DMS79 treated with DMSO at 0.1 percent for 48 hours (cell line): Measurements from ENCODE around the gene ARID3A.

Source experiments
- DNase-seq: peaks from one replicate; lab custom pipeline; 2025; lab: John Stamatoyannopoulos, UW

The ARID3A gene

GRCh38 chr19:1004803-1005664 lies 79.2 kb downstream of the ARID3A start:
- DNase-seq: no peak

GRCh38 chr19:1006711-1007398 lies 81.0 kb downstream of the ARID3A start:
- DNase-seq: no peak

DNA sequence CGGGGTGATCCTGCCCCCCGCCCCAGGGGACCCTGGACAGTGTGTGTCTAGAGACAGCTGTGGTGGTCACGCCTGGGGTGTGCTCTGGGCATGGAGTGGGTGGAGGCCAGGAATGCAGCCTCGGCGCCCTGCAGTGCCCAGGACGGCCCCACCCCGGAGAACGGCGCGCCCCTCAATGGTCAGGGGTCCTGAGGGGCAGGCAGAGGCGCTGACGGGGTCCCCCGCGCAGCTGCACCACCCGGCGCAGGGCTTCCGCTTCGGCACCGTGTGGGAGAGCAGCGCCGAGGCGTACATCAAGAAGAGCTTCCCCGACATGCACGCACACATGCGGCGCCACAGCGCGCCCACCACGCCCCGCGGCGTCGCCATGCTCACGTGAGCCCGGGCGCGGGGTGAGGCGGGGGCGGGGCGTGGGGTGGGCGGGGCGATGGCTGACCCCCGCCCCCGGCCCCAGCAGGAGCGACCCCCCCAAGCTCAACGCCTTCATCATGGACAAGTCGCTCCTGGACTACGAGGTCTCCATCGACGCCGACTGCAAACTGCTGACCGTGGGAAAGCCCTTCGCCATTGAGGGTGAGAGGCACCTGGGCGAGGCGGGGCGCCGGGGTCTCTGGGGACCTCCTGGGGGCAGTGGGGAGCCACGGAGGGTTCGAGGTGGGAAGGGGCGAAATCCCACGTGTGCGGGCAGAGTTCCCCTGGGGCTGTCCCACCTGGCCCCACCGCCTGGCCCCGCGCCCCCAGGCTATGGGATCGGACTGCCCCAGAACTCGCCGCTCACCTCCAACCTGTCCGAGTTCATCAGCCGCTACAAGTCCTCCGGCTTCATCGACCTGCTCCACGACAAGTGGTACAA lies 81.8 kb downstream of the ARID3A start:
- no peak for DNase-seq

GRCh38 chr19:1008268-1009040 lies 82.6 kb downstream of the ARID3A start:
- DNase-seq: no peak

GRCh38 chr19:1009041-1009980 lies 83.5 kb downstream of the ARID3A start:
- no peak for DNase-seq

- DNase-seq: no peak
Observed at GRCh38 chr19:1009981-1010538, 84.2 kb downstream of the ARID3A start.

GRCh38 chr19:1010586-1011510 lies 85.0 kb downstream of the ARID3A start:
- DNase-seq: no peak

DNA sequence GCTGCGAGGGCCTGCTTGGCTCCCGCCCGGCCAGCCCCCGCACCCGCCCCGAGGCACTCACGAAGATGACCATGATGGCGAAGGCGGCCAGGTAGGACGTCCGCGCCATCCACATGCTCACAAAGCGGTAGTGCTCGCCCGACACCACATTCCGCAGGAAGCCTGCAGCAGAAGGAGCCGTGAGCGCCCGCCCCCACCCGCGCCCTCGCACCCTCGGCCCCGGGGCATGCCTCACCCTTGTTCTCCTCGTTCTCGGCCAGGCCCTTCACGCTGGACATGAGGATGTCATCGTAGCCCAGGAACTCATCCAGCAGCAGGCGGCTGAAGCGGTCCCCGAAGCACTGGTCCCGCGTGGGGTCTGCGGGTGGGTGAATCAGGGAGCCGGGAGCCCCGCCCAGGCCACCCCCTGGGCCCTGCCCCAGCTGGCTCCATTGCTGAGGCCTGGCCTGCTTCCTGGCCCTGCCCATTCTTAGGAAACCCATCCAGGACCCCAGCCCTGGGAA lies 86.0 kb downstream of the ARID3A start:
- DNase-seq: no peak

GRCh38 chr19:1012334-1012733 lies 86.5 kb downstream of the ARID3A start:
- DNase-seq: no peak

DNA sequence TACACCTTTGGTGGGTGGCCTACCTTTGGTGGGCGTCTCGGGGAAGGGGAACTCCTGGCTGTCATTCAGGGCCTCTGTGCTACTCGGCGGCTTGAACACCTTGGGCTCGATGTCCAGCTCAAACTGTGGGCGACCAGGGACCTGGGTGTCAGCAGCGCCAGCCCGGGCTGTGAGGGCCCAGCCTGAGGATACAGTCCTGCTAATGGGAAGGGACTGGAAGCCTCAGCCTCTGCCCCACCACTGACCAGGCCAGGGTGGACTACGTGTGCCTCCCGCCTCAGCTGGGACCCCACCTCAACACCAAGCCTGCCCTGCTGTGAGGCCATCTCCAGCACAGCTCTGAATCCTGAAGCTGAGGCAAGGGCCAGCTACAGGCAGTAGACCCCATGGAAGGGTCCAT lies 87.4 kb downstream of the ARID3A start:
- no peak for DNase-seq

GRCh38 chr19:1014161-1015060 lies 88.6 kb downstream of the ARID3A start:
- DNase-seq: no peak

GRCh38 chr19:1015061-1015781 lies 89.4 kb downstream of the ARID3A start:
- no peak for DNase-seq

DNA sequence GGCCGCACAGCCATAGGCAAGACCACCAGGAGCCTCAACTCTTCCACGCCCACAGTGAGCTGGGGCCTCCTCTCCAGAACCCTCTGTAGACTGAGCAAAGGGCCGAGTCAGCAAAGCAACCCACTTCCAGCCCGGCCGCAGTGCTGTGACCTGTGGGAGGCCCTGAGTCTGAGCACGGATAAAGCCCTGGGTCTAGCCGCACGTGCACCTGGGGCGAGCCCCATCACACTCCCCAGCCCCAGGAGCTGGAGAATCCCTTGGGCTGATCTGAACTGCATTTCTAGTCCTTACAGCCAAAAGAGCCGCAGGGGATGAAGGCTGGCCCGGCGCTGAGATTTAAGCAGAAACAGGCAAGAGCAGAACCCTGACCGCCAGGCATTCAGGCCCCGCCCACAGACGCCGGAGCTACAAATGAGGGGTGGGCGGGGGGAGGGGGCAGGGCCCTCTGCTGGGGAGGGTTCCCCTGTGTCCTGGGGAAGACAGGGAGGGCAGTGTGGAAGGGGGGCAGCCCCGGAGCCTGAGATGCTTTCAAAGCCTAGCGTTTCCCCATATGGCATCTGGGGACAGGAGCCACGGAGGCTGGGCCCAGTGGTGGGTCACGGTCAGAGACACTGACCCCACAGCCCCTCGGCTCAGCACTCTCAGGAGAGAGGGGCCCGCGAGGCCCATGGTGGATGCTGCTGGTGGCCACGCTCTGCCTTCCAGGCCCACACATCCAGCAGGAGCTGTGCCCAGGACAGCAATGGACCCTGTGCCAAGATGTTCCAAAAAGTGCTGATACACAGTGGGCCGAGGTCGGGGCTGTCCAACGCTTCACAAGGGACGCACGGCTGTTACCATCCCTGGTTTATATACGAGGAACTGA lies 90.2 kb downstream of the ARID3A start:
- DNase-seq: no peak

DNA sequence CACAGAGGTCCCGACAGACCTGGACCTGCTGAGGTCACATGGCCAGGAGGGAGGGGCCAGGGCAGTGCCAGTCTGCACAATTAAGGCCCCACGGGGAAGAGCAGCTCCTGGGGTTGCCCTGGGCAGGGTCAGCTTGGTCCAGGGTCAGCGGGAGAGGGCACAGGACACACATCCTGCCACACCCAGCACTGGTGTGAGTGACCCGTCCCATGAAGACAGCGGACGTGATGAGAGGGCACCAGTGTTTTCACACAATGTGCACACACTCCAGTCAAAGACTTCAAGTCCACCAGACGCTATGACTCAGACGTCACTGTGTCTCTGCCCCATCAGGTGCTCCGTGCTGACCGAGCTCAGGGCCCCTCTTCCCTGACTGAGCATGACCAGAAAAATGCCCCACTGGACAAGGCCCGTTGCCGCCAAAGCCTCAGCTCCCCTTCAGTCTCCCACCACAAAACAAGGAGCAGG lies 90.8 kb downstream of the ARID3A start:
- DNase-seq: no peak

- DNase-seq: no peak
Observed at GRCh38 chr19:1017115-1017905, 91.5 kb downstream of the ARID3A start.
